ENCODE results near the gene G6PC3. TPM values are rescaled to one million over a fixed set of nuclear protein-coding genes. Genes with fewer than 3 reads are reported as not detected.

The G6PC3 gene
- total RNA-seq, 2 donors from 2014 or later, result 88.8 to 129 TPM

DNA sequence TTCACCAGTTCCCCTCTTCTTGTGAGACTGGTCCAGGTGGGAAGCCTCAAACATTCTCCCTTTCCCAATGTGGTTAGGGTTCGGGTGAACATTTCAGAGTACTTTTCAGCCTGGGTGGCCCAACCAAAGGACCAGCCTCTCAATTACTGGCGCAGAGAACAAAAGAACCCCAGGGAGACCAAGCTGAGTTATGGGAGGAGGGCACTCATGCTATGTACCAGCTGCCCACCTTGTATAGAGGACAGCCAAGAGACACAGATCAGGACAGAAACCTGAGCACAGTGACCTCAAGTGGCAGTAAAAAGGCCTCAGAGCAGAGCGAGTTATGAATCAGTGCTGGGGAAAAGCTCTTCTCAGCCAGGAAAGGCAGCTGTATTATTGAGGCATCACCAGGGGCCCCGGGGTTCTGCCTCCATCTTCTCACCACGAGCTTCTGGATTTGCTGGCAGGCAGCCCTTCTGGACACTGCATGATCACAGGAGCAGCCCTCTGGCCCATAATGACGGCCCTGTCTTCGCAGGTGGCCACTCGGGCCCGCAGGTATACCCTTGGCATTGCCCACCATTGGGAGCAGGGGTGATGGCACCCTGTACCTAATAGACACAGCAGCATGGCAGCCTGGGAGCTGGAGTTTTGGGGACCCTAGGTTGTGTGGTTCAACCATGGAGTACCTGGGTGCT is 3.8 kb downstream of the G6PC3 start:
- H3K4me1 Mint-ChIP-seq, result peaks cover 5% of the 10 kb centered on the region
- Histone ChIP-seq H3K4me3 (ENCODE audit: low read length) (no peak overlapping the region), H3K9ac (ENCODE audit: extremely low read depth, low read length, poor library complexity, severe bottlenecking) (no peak overlapping the region), H3K27ac (ENCODE audit: low read depth, low read length) (no peak overlapping the region), H3K4me1 (ENCODE audit: control insufficient read depth, insufficient read depth, low read length) (peaks cover 3% of the 10 kb centered on the region), H3K36me3 (ENCODE audit: control insufficient read depth, insufficient read depth, low read length) (peaks cover 25% of the 10 kb centered on the region), H3K27me3 (ENCODE audit: control insufficient read depth, insufficient read depth, low read length, poor library complexity, severe bottlenecking) (no peaks in the 10 kb centered on the region), H3K9me3 (ENCODE audit: control insufficient read depth, low read length) (no peaks in the 10 kb centered on the region)
- H3K4me3 Mint-ChIP-seq, result no peak overlapping the region
- H3K27ac Mint-ChIP-seq, result no peak overlapping the region
- DNase-seq, result peak; percentile 56
- WGBS, 2 experiments (ENCODE audit: insufficient coverage in 1 of 2, insufficient read length in 1 of 2), result 91 to 96% methylated on average over 4 to 9 of the region's 9 CpGs
- no peaks in the 10 kb centered on the region for H3K27me3 Mint-ChIP-seq (ENCODE audit: insufficient read depth)
- no peaks in the 10 kb centered on the region for H3K9me3 Mint-ChIP-seq
- TF ChIP-seq, protein P1, sequence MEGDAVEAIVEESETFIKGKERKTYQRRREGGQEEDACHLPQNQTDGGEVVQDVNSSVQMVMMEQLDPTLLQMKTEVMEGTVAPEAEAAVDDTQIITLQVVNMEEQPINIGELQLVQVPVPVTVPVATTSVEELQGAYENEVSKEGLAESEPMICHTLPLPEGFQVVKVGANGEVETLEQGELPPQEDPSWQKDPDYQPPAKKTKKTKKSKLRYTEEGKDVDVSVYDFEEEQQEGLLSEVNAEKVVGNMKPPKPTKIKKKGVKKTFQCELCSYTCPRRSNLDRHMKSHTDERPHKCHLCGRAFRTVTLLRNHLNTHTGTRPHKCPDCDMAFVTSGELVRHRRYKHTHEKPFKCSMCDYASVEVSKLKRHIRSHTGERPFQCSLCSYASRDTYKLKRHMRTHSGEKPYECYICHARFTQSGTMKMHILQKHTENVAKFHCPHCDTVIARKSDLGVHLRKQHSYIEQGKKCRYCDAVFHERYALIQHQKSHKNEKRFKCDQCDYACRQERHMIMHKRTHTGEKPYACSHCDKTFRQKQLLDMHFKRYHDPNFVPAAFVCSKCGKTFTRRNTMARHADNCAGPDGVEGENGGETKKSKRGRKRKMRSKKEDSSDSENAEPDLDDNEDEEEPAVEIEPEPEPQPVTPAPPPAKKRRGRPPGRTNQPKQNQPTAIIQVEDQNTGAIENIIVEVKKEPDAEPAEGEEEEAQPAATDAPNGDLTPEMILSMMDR (conservative IDR thresholded peaks at IDR 0.05), result no peak
- H3K36me3 Mint-ChIP-seq (ENCODE audit: low read depth), result peaks cover 26% of the 10 kb centered on the region

DNA sequence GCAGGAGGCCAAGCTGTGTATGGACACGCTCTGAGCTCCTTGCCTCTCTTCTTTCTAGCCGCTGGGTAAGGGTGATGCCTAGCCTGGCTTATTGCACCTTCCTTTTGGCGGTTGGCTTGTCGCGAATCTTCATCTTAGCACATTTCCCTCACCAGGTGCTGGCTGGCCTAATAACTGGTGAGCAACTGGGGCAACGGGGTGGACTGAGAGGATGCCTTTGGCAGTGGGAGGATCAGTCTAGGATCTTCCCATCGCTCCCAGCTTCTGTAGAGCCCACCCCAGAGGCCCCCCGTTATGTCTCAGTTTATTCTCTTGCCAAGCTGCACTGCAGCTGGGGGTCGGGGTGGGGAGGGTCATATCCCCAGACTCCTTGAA is 4.4 kb downstream of the G6PC3 start:
- TF ChIP-seq, protein P1 (conservative IDR thresholded peaks at IDR 0.05), result no peak
- 96 to 98% methylated on average over 6 to 9 of the region's 9 CpGs for WGBS, 2 experiments (ENCODE audit: insufficient coverage in 1 of 2, insufficient read length in 1 of 2)

DNA sequence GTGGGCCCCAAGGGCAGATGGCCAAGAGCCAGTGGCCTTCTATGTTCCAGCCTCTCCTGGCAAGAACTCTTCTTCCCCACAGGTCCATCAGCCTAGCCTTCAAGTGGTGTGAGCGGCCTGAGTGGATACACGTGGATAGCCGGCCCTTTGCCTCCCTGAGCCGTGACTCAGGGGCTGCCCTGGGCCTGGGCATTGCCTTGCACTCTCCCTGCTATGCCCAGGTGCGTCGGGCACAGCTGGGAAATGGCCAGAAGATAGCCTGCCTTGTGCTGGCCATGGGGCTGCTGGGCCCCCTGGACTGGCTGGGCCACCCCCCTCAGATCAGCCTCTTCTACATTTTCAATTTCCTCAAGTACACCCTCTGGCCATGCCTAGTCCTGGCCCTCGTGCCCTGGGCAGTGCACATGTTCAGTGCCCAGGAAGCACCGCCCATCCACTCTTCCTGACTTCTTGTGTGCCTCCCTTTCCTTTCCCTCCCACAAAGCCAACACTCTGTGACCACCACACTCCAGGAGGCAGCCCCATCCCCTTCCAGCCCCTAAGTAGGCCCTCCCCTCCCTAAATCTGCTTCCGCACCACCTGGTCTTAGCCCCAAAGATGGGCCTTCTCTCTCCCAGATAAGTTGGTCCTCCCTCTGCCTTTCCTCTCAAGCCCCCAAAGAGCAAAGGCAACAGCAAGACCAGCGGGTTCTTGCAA is 5.2 kb downstream of the G6PC3 start:
- WGBS, 2 experiments (ENCODE audit: insufficient coverage in 1 of 2, insufficient read length in 1 of 2), result 93 to 96% methylated on average over 4 to 10 of the region's 10 CpGs
- peak; percentile 49 for DNase-seq
- no peak overlapping the region for H3K9ac ChIP-seq (ENCODE audit: extremely low read depth, low read length, poor library complexity, severe bottlenecking)
- H3K27me3 Mint-ChIP-seq (ENCODE audit: insufficient read depth), result no peaks in the 10 kb centered on the region
- peaks cover 31% of the 10 kb centered on the region for H3K36me3 ChIP-seq (ENCODE audit: control insufficient read depth, insufficient read depth, low read length)
- peaks cover 38% of the 10 kb centered on the region for H3K36me3 Mint-ChIP-seq (ENCODE audit: low read depth)
- no peaks in the 10 kb centered on the region for H3K9me3 Mint-ChIP-seq
- peak overlapping the region; percentile 58 for H3K27ac Mint-ChIP-seq
- TF ChIP-seq, protein P1 (conservative IDR thresholded peaks at IDR 0.05), result no peak
- H3K4me3 Mint-ChIP-seq, result no peak overlapping the region
- no peak overlapping the region for H3K4me3 ChIP-seq (ENCODE audit: low read length)
- no peak overlapping the region for H3K27ac ChIP-seq (ENCODE audit: low read depth, low read length)
- no peaks in the 10 kb centered on the region for H3K9me3 ChIP-seq (ENCODE audit: control insufficient read depth, low read length)
- H3K27me3 ChIP-seq (ENCODE audit: control insufficient read depth, insufficient read depth, low read length, poor library complexity, severe bottlenecking), result no peaks in the 10 kb centered on the region
- H3K4me1 Mint-ChIP-seq, result peaks cover 5% of the 10 kb centered on the region
- H3K4me1 ChIP-seq (ENCODE audit: control insufficient read depth, insufficient read depth, low read length), result peaks cover 3% of the 10 kb centered on the region

More for the DNA sequence above, 4.4 kb downstream of the G6PC3 start:
- Mint-ChIP-seq H3K27ac (no peak overlapping the region), H3K36me3 (ENCODE audit: low read depth) (peaks cover 30% of the 10 kb centered on the region), H3K9me3 (no peaks in the 10 kb centered on the region), H3K4me1 (peaks cover 5% of the 10 kb centered on the region), H3K4me3 (no peak overlapping the region), H3K27me3 (ENCODE audit: insufficient read depth) (no peaks in the 10 kb centered on the region)
- no peaks in the 10 kb centered on the region for H3K9me3 ChIP-seq (ENCODE audit: control insufficient read depth, low read length)
- peaks cover 29% of the 10 kb centered on the region for H3K36me3 ChIP-seq (ENCODE audit: control insufficient read depth, insufficient read depth, low read length)
- H3K27me3 ChIP-seq (ENCODE audit: control insufficient read depth, insufficient read depth, low read length, poor library complexity, severe bottlenecking), result no peaks in the 10 kb centered on the region
- H3K9ac ChIP-seq (ENCODE audit: extremely low read depth, low read length, poor library complexity, severe bottlenecking), result no peak overlapping the region
- no peak overlapping the region for H3K27ac ChIP-seq (ENCODE audit: low read depth, low read length)
- H3K4me1 ChIP-seq (ENCODE audit: control insufficient read depth, insufficient read depth, low read length), result peaks cover 3% of the 10 kb centered on the region
- no peak overlapping the region for H3K4me3 ChIP-seq (ENCODE audit: low read length)
- no peak for DNase-seq
